HG02763 (cell line): Measurements from ENCODE around the gene DDX59.

Experiments
- ATAC-seq: cut with Tn5 transposase; IDR thresholded peaks from one replicate; pipeline ENCODE4 v1.9.1; 2021; ENCODE audit warnings: mild to moderate bottlenecking, moderate library complexity; ENCODE audit not compliant: unreplicated experiment

DDX59 gene

DNA sequence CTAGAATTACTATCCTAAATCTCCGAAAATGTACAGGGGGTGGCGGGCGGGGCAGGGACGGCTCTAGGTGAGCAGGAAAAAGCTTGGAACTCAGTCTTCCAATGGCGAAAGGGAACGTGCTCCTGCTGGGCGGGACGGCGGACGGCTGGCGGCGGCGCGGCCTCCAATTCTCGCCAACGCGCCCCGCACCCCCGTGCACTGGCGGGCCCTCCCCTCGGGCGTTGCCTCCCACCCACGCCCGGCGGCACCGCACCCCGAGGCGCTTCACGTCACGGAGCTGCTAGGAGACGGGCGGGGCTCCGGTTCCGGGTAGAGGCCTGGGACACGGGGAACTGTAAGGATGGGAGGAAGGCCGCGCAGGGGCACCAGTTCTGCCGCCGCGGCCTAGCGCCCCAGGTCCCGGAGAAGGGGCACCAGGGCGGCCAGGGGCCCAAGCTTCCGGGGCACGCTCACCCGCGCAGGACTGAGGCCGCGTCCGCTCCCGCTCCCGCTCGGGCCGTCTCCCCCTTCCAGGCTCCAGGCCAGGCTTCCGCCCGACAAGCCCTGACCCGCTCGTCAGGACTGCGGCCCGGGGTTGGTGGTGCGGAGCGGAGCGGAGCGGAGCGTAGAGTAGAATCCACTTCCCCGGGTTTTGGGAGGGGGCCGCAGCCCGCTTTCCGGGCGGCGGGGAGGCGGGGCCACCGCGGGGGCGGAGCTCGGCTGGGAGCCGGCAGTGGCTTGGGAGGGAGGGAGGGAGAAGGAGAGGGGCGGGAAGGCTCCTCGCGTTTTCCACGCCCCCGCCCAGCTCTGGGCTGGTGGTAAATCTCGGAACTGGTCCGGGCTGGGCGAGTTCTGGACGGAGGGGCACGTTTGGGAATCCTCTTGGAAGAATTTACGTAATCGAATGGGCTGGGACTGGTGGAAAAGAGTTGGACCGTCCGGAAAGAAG is at the start of gene DDX59:
Gene DDX59, minus strand, starts transcription at position 594 of the 928 bp plus-strand sequence. CDS start 3,167 bp downstream, outside the sequence.
- peak; percentile 86 for ATAC-seq

DNA sequence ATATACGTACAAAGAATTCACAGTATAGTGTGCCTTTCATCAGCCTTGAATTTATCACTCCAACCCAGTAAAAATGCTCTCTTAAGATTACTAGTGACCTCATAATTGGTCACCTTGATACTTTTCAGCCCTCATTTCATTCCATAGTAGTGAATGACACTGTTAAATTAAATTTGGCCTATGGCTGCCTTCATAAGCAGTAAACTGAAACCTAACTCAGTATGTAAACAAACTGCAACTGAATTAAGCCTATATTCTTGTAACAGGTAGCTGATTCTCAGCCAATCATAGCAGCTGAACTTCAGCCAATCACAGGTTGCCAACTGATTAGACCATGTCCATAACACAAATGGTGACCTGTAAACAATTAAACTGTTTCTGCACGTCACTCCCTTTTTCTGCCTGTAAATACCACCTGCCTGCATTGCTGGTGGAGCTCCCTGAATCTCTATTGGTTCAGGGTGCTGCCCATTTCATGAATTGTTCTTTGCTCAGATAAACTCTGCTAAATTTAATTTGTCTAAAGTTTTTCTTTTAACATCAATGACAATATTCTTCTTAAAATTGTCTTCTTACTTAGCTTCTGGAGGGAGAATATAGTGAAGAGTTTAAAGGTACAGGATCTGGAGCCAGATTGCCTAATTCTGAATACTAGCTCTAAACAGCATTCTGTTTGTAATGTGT is 44.9 kb upstream of the DDX59 start:
- ATAC-seq: no peak

DNA sequence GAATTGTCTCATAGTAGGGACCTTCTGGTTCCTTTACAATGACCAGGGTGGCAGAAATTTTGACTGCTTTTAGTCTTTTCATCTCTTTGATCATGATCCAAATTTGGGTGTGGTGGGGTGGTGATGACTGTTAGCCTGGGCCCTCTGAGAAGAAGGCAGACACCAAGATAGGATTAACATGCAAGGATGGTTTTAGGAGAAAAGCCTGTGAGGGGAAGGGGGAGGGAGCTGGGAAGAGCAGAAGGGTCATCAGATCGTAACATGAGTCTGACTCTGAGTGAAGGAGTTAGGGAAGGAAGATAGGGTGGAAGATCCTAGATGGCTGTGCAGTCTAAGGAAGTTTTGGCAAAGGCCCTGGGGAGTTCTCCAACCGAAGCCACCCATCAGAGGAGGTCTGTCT is 40.5 kb upstream of the DDX59 start:
- ATAC-seq: no peak

DNA sequence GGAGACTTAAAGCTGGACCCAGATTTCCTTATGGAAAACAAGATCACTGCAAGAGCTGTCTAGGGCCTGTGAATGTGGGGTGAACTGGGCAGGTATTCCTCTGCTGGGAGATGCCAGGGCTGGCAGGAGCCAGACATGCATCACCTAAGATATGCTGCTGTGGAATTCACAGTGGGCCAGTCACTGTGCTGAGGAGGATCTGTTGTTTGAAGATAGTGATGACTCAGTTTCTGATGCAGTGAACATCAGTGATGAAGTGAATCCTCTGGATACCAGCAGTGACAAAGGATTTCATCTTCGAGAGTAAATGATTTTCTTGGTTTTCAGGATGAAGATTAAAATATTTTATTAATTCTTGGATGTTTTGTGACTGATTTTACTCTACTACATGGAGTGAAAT is 39.1 kb upstream of the DDX59 start:
- ATAC-seq: no peak

DNA sequence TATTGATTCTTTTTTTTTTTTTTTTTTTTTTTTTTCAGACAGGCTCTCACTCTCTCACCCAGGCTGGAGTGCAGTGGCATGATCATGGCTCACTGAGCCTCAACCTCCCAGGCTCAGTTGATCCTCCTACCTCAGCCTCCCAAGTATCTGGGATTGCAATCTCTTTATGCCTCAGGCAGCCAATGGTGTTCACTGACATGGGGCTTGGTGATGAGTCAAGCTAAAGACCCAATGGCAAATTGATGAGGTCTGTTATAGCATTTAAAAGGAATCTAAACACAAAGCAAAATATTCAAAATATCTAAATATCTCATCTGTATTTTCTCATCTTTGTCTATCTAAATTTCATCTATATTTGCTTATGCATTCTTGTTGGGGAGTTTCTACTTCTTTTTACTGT is 38.5 kb upstream of the DDX59 start:
- ATAC-seq: no peak

DNA sequence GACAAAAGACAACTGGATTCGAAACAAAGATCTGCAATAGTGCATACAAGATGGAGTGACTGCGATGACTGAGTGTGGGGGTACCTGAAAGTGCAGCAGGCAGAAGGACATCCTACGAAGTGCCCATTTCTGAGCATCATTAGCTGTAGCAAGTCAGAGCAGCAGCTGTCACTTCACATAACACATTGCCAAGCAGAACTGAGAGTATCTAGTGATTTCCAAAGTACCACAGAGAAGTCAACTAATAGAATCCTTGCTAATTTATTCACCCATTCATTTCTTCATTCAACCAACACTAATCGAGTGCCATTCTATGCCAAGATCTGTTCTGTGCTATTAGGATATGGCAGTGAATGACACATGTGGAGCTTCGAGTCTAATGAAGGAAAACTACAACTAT is 37.4 kb upstream of the DDX59 start:
- no peak for ATAC-seq

DNA sequence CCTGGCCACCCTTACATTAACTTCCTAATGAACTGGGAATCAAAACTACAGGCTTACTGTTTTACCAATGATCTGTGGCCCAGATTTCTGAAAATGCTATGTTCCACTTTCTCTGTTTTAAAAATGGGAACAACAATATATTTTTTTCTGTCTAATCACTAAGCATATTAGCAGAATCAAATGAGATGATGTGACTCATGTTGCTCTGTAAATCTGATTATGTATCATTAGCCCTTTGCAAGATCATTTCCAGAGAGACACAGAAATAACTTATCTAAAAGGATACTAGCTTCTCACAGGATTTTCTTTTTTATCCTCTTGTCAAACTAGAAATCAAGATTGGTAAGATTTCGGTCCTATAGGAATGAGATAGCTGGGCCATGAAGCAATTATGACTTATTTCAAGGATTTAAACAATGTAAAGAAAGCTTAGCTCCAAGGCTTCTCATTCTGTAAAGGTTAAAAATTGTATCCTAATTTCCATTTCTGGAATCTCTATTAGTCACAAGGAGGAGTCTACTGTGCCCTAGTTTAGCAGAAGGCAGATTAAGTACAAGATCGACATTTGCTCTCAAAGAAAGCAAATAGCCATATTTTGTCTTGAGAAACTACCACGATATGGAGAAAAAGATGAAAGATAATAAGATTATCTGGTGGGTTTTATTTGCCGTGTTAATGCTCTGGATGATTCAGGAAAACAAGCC is 36.6 kb upstream of the DDX59 start:
- ATAC-seq: no peak

DNA sequence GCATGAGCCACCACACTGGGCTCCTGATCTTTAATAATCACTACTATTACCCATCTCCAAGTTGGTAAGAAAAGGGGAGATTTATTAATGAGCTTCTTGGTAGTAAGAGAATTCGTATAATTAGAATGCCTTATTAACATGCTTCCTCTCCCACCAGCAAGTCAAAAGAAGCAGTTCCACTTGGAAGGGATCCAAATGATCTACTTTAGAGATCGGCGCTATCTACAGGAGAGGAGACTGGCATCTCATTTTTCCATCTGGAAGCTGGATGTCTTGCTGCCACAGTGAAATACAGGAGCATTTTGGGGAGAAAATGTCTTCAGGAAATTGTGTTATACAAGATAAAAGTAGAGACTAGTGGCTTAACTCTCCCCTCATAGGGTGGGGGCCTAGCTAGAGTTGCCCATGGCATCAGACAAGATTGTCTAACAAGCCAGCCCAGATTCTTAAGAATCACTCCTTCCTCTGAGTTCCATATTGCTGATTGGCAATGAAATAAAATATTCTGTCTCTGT is 35.3 kb upstream of the DDX59 start:
- ATAC-seq: no peak

DNA sequence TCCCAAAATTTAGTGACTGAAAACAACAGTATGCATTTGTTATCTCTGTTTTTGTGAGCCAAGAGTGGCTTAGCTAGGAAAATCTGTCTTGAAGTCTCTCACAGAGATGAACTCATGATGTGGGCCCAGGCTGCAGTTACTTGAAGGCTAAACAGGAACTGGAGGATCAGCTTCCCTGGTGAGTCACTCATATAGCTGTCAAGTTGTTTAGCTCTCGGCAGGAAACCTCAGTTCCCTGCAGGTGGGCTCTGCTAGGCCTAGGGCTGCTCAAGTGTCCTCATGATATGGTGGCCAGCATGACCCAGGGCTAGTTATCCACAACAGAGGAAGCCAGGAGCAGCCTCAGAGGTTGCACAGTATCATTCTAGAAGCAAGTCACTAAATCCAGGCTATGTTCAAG is 30.2 kb upstream of the DDX59 start:
- ATAC-seq: no peak

DNA sequence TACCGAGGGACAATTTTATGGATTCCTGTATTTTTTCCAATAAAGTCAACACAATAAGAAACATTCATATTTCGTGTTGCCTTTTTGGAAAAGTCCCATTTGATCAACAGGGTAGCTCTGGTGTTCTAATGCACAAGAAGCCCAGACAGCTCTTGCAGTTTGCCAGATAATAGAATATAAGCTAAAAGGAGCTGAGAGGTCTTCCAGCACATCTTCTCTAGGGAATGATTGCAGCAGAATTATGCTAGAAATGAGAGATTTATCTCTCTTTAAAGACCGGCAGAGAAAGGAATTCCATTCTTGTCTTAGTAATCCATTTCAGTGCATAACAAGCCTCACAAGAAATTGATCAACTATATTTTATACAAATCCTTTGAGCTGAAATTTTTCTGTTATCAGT is 25.0 kb upstream of the DDX59 start:
- ATAC-seq: no peak

DNA sequence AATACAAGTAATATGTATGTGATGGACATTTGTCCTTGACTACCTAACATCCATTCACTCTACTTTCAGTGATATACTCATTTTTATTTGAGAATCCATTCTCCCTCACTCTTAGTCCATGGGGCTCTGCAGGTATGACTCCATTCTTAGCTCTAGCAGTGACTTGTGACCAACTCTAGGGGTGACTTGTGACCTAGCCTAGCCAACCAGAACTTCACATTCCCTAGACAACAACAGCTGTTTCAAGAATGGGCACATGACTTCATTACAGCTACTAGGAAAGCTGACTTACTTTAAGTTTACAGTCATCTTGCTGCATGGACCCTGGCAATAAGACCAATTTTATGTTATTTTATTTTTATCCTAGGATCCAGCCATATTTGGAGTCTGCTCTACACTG is 23.6 kb upstream of the DDX59 start:
- ATAC-seq: no peak

DNA sequence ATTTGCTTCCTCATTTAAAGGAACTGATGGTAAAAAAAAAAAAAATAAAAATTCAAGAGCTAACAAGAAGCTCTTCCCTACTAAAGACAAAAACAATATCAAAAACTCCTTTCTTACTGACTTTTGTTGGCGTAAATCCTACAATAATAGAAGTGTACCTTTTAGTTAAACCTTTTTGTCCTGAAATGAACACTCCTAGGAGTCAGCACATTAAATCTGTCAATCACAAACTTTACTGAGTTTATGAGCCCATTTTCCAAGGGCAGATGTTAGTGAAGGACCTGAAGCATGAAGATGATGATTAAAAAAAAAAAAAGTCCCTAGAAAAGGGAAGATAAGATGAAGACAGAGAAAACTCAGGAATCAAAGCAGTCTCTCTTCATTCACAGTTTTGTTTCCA is 22.6 kb upstream of the DDX59 start:
- no peak for ATAC-seq

DNA sequence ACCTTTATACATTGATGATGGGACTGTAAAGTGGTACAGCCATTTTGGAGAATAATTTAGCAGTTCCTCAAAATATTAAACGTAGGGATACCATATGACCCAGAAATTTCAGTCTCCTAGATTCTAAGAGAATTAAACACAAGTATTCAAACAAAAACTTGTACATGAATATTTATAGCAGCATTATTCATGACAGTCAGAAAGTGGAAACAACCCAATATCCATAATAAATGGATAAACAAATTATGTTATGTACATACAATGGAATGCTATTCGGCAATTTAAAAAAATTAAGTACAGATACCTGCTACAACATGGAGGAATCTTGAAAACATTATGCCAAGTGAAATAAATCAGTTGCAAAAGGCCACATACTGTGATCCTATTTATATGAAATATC is 16.9 kb upstream of the DDX59 start:
- ATAC-seq: no peak

DNA sequence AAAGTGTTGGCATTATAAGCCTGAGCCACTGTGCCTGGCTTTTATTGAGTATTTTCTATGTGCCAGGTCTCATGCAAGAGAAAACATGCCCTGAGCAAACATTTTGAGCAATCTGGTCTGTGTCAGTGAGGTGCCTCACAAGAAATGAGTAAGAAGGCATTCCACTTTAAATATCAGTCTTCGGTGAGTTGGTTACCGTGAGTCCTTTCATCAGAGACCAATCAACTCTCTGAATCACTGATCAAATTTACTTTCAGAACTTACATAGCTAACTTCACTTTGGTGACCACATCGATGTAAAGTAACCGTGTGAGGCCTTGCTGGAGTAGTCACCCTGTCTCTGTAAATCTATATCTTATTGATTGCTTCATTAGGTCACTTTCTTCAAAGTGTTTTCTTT is 14.3 kb upstream of the DDX59 start:
- no peak for ATAC-seq

DNA sequence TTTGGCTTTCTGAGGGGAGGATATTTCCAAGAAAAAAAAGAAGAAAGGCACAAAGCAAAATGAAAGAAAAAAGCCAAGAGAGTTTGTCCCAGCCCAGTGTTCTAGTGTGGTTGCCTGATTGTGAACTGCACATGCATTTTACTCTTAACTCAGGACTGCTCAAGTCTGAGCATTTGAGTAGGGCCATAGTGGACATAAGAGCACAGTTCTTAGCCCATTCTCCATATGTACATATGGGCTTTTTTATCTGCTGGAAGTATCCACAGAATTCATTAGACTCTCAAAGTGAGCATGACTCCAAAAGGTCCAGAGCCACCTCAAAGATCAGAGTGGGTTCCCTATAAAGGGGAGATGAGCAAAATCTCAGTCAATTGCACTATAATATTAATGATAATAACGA is 13.6 kb upstream of the DDX59 start:
- no peak for ATAC-seq

DNA sequence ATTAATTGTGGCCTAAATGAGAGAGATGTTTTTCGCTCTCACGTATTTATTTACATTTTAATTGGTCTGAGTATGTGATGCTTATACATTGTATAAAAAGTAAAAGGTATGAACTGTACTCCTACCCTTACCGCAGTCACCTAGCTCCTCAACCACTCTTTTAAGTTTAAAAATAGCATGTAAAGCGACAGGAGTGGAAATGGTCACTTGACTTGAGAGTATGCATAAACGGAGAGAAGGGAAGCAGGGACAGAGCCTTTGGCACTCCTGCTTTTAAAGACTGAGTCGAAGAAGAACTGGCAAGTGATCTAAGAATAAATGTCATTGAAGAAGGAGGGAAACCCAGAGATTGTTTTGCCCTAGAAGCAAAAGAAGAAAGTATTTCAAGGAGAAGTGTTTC is 11.5 kb upstream of the DDX59 start:
- ATAC-seq: no peak

DNA sequence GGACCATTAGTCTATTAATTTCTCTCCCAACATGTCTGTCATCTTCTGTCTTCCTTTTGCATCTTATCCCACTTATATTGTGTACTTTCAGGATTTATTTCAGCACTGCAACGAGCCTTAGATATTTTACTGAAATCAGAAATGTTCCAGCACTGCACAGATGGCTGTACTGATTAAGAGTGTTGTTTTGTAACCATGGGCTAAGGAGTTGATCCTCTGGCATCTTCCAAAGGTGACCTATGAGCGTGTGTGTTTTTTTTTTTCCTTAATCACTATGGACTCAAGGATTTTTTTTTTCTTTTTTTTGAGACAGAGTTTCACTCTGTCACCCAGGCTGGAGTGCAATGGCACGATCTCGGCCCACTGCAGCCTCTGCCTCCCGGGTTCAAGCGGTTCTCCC is 7.1 kb upstream of the DDX59 start:
- ATAC-seq: no peak

DNA sequence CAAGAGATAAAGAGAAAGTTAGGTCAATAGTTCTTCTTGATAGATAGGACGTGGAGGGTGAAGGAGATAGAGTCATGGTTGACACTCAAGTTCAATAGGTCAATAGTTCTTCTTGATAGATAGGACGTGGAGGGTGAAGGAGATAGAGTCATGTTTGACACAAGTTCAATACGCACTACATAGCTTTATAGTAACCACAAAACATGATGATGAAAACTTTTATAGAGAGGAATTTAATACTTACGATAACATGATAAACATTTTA is 5.8 kb upstream of the DDX59 start:
- no peak for ATAC-seq

DNA sequence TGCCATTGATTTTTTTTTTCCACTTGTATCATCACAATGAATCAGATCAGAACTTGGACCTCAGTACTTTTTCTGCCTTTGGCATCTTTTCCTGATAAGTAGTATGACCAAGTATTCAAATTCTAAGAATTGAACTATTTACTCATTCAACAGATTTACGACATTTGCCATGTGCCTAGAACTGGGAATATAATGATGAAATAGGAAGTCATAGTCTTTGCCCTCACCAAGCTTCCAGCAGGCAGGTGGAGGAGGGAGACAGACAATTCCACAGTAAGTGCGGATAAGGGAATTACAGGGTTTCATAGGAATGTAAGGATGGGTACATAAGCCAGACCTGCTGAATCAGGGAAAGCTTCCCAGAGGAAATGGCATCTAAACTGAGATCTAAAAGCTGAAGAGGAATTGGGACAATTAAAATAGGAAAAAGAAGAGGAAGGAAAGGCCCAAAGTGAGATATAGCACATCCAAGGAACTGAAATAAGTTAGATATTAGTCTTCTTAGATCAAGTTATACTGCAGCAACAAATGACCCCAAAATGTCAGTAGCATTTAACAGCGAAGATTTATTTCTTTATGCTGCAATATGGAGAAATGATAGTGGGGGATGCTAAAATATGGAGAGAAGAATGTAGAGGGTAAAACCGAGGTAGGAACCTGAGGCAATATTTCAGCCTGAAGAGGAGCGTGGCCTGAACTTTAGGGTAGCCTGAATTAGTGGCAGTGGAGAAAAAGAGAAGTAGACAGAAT is 5.3 kb upstream of the DDX59 start:
- no peak for ATAC-seq

DNA sequence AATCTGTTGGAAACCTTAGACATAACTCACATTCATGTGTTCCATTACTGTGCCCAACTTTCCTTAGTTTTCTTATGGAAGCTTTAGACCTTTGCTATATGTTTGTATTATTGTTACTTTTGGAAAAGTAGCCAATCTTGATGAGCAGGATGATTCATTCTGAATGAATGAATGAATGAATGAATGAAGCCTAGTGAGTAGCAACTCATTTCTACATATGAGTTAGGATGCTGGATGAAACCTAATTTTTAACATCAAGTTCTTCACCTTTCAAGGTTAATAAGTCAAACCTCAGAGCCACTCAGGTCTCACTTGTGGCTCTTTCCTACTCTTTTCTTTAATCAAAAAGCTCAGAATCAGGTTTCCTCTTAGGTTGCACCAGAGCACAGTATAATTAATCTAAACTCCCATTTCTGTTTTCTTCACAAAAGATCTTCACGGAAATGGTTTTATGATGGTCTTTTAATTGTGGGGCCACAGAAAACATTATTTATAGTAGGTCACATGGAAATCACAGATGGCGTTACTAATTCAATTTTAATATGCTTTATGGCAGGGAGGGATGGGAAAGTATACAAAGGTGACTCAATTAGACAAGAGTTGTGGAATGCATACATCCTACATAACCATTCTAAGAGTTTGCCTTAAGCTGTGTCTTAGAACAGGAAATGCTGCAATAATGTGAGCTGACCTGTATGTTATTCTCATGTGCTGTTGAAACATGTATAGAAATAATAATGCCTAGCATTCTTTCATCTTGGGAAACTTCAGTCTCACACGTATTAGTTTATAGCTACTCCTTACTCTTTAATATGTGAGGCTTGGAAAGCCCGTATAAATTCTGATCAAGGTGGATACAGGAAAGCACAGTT is 4.5 kb upstream of the DDX59 start:
- ATAC-seq: no peak
